Activated T-cell treated with anti-CD3 and anti-CD28 coated beads, Interleukin-2, amount 50 U/mL, for 4 hours (primary cell): Measurements from ENCODE around the gene TIGIT. TPM values are rescaled to one million over a fixed set of nuclear protein-coding genes. Genes with fewer than 3 reads are reported as not detected.

Experiments used
- ATAC-seq, 2 donors: fragments of 200-7000 bp; cut with Tn5 transposase; one replicate each; pipeline ENCODE4 v1.10.0; 2021
- DNase-seq: peaks from one replicate; pipeline ENCODE4 v3.0.0-alpha.2; 2020
- H3K27me3 Mint-ChIP-seq: one replicate; pipeline ENCODE4 v1.8.0; 2021; ENCODE audit warnings: low read depth, mixed read lengths
- H3K36me3 Mint-ChIP-seq: one replicate; pipeline ENCODE4 v1.8.0; 2022; ENCODE audit warnings: mixed read lengths; ENCODE audit not compliant: insufficient read depth
- H3K4me1 Mint-ChIP-seq: one replicate; pipeline ENCODE4 v1.8.0; 2021; ENCODE audit warnings: low read depth, mixed read lengths
- H3K4me3 Mint-ChIP-seq: one replicate; pipeline ENCODE4 v1.8.0; 2021; ENCODE audit warnings: mild to moderate bottlenecking, moderate library complexity, mixed read lengths
- H3K9me3 Mint-ChIP-seq: one replicate; pipeline ENCODE4 v1.8.0; 2021; ENCODE audit warnings: mixed read lengths
- total RNA-seq, 3 donors: library from RNA; stranded (reverse); gene quantifications; one replicate each; pipeline ENCODE4 v1.2.1, GENCODE V29; 2021

The TIGIT gene
- total RNA-seq, 3 donors from 2014 or later: 16.7 to 22.6 (median 20.9) TPM

GRCh38 chr3:114351822-114352145 lies 58.0 kb downstream of the TIGIT start:
- Mint-ChIP-seq H3K27me3 (no peaks in the 10 kb centered on the region), H3K36me3 (peaks cover 37% of the 10 kb centered on the region), H3K4me3 (no peak overlapping the region), H3K4me1 (no peaks in the 10 kb centered on the region), H3K9me3 (no peaks in the 10 kb centered on the region)
- DNase-seq: no peak
- ATAC-seq: no peak

- ATAC-seq: no peak
These were observed 61.8 kb downstream of the TIGIT start for GRCh38 chr3:114355653-114356052.

GRCh38 chr3:114356066-114356465 lies 62.2 kb downstream of the TIGIT start:
- Mint-ChIP-seq H3K36me3 (peaks cover 14% of the 10 kb centered on the region), H3K27me3 (no peaks in the 10 kb centered on the region), H3K4me3 (no peak overlapping the region), H3K9me3 (no peaks in the 10 kb centered on the region), H3K4me1 (no peaks in the 10 kb centered on the region)
- ATAC-seq (no peak), DNase-seq (no peak)

More at GRCh38 chr3:114355653-114356052, 61.8 kb downstream of the TIGIT start:
- Mint-ChIP-seq H3K27me3 (no peaks in the 10 kb centered on the region), H3K36me3 (peaks cover 17% of the 10 kb centered on the region), H3K4me1 (no peaks in the 10 kb centered on the region), H3K4me3 (no peak overlapping the region), H3K9me3 (no peaks in the 10 kb centered on the region)
- no peak for DNase-seq

DNA sequence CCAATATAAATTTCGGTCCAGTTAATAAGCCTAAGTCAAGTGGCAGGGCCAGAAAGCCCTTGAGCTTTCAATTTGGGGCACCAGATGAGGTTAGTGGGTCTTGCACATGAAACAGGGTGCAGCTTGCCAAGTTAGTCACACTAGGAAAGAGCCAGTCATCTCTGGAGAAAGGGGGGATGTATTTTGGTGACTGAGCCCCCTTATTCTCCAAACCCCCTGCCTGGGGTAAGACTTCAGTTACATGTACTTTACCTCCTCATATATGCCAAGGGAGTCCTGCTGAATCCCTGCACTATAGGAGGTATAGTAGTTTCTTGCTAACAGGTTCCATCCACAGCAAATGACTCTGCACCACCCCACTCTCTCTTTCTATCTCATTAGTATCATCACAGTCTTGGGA lies 62.7 kb downstream of the TIGIT start:
- Mint-ChIP-seq H3K27me3 (no peaks in the 10 kb centered on the region), H3K4me3 (no peak overlapping the region), H3K9me3 (no peaks in the 10 kb centered on the region), H3K36me3 (peaks cover 14% of the 10 kb centered on the region), H3K4me1 (no peaks in the 10 kb centered on the region)
- ATAC-seq (peak in 1 of 2 donors; percentile 23), DNase-seq (no peak)

Other genes with a start within 250 kb of the TIGIT start
- 1 to 10 TPM in 1 of 3 donors, under 1 TPM in 2; 0.46 to 1.5 (median 0.53) TPM for gene CCDC191, start 237.5 kb upstream of the TIGIT start, total RNA-seq
- gene QTRT2, start 237.3 kb upstream of the TIGIT start, total RNA-seq: 10 to 100 TPM; 49.8 to 56.4 (median 54.0) TPM
- gene DRD3, start 115.0 kb upstream of the TIGIT start, total RNA-seq: not detected
- under 1 TPM in 2 of 3 donors, not detected in 1; 0.22 to 0.29 TPM for gene ZNF80, start 56.5 kb upstream of the TIGIT start, total RNA-seq